Mesendoderm (in vitro differentiated cells): ENCODE measurements around the gene UFSP1. TPM values are rescaled to one million over a fixed set of nuclear protein-coding genes. Genes with fewer than 3 reads are reported as not detected.
"Not testable (repeated sequence)": the region's sequence is repeated elsewhere in the genome, so short reads cannot be mapped to it uniquely, and the experiment has no call there.

ENCODE experiments used
- DNase-seq: peaks from one replicate; pipeline ENCODE4 v3.0.0; 2013
- H2AK5ac ChIP-seq: 2 replicates; pipeline ENCODE4 v1.6.1; 2013; ENCODE audit warnings: low read length, inconsistent platforms
- H2BK120ac ChIP-seq: 2 replicates; pipeline ENCODE4 v1.6.1; 2013; ENCODE audit warnings: low read depth, mild to moderate bottlenecking, low read length, moderate library complexity, mixed read lengths
- H2BK15ac ChIP-seq: replicated peaks from 2 replicates; pipeline ENCODE4 v1.6.1; 2013; ENCODE audit warnings: low read depth, mild to moderate bottlenecking, moderate library complexity
- H2BK5ac ChIP-seq: 2 replicates; pipeline ENCODE4 v1.6.1; 2013; ENCODE audit warnings: low read length, inconsistent platforms
- H3K18ac ChIP-seq: 2 replicates; pipeline ENCODE4 v1.6.1; 2013; ENCODE audit warnings: mild to moderate bottlenecking, low read length, mixed read lengths
- H3K23ac ChIP-seq: one replicate; pipeline ENCODE4 v1.6.1; 2013; ENCODE audit warnings: low read length
- H3K27ac ChIP-seq: 2 replicates; pipeline ENCODE4 v1.5.1; 2013; ENCODE audit warnings: low read depth, mild to moderate bottlenecking, inconsistent platforms, low read length, moderate library complexity
- H3K27me3 ChIP-seq: 2 replicates; pipeline ENCODE4 v1.6.1; 2013; ENCODE audit warnings: low read length, control low read depth, mild to moderate bottlenecking, inconsistent platforms; ENCODE audit not compliant: insufficient read depth, poor library complexity
- H3K36me3 ChIP-seq: 2 replicates; pipeline ENCODE4 v1.6.1; 2013; ENCODE audit warnings: low read length, inconsistent platforms; ENCODE audit not compliant: control insufficient read depth, insufficient read depth
- H3K4ac ChIP-seq: one replicate; pipeline ENCODE4 v1.6.1; 2013; ENCODE audit warnings: low read depth, mild to moderate bottlenecking, low read length, moderate library complexity
- H3K4me1 ChIP-seq: 2 replicates; pipeline ENCODE4 v1.6.1; 2013; ENCODE audit warnings: low read depth, low read length, inconsistent platforms; ENCODE audit not compliant: control insufficient read depth
- H3K4me2 ChIP-seq: 2 replicates; pipeline ENCODE4 v1.6.1; 2013; ENCODE audit warnings: low read length
- H3K4me3 ChIP-seq: 2 replicates; pipeline ENCODE4 v1.5.1; 2013; ENCODE audit warnings: mild to moderate bottlenecking, low read length
- H3K56ac ChIP-seq: one replicate; pipeline ENCODE4 v1.6.1; 2013; ENCODE audit warnings: low read length
- H3K79me1 ChIP-seq: 2 replicates; pipeline ENCODE4 v1.6.1; 2013; ENCODE audit warnings: low read length, inconsistent platforms
- H3K79me2 ChIP-seq: 2 replicates; pipeline ENCODE4 v1.6.1; 2013; ENCODE audit warnings: mild to moderate bottlenecking, low read length; ENCODE audit not compliant: control insufficient read depth, insufficient read depth
- H3K9ac ChIP-seq: 2 replicates; pipeline ENCODE4 v1.6.1; 2013; ENCODE audit warnings: low read length, inconsistent platforms
- H4K5ac ChIP-seq: one replicate; pipeline ENCODE4 v1.6.1; 2013; ENCODE audit warnings: low read length
- H4K8ac ChIP-seq: one replicate; pipeline ENCODE4 v1.6.1; 2013; ENCODE audit warnings: low read depth, mild to moderate bottlenecking, control low read depth, low read length, moderate library complexity
- WGBS: extraction: QIAGEN DNeasy Blood & Tissue Kit; methylation state at CpG from one replicate; pipeline ENCODE4 v1.1.7; 2013; ENCODE audit warnings: low lambda C conversion rate, missing lambda C conversion rate; ENCODE audit not compliant: insufficient coverage; ENCODE audit errors: extremely low coverage; 5-methylcytosine and 5-hydroxymethylcytosine counted together
- polyA plus RNA-seq, 2 experiments: library from polyadenylated mRNA; stranded (reverse); fragments of 200-250 nt; gene quantifications; one replicate each; pipeline ENCODE4 v1.2.3, GENCODE V29; 2013

Gene UFSP1
- 2.1 TPM for polyA plus RNA-seq (2013, experiment 1 of 2)
- 2.2 TPM for polyA plus RNA-seq (2013, experiment 2 of 2)

DNA sequence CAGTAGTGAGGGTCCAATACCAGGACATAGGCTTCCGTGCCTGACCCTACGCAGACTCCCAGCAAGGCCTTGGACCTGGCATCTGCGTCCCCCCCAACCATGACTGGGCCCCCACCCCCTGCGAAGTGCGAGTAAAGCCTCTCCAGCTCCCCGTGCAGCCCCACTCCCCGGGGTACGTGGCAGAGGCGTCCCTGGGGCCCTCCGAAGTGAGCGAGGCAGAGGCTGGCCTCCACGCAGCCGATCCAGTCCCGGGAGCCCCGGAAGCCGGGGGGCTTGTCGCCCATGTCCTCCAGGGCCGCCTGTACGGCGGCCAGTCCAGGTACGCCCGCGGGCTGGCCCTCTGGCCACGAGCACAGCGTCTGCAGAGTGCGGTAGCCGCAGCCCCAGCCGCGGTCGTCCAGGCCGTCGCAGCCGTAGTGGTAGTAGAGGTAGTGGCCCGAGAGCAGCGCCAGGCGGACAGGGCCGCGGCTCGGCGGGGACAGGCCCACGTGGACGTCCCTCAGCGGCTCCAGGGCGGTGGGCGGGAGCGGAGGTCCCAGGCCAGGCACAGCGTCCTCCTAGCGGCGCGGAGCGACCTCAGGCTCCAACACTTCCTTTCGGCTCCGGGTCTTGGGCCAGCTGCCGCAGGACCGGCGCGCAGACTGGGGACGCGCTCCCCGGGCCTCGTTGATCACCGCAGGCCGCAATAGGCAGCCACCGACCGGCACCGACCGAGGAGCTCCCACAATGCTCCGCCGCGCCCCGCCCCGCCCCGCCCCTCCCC is at the start of gene UFSP1:
UFSP1 (minus strand) TSS at position 728 of the 763 bp plus-strand sequence; CDS start at position 284, 444 bp downstream.
- Histone ChIP-seq H3K79me1 (peaks cover 1% of the 10 kb centered on the region), H3K9ac (peak within 1 kb of the TSS; percentile 97), H4K5ac (no peak within 1 kb of the TSS), H3K79me2 (peaks cover 15% of the 10 kb centered on the region), H2BK120ac (peak within 1 kb of the TSS; percentile 17), H3K27me3 (no peaks in the 10 kb centered on the region), H3K56ac (peak within 1 kb of the TSS; percentile 100), H3K4ac (peak within 1 kb of the TSS; percentile 84), H2AK5ac (peak within 1 kb of the TSS; percentile 50), H4K8ac (peak within 1 kb of the TSS; percentile 17), H2BK15ac (no peak within 1 kb of the TSS), H3K4me1 (peaks cover 2% of the 10 kb centered on the region), H2BK5ac (peak within 1 kb of the TSS; percentile 96), H3K4me3 (peak within 1 kb of the TSS; percentile 71), H3K18ac (peak within 1 kb of the TSS; percentile 82), H3K4me2 (peak within 1 kb of the TSS; percentile 90), H3K27ac (peak within 1 kb of the TSS; percentile 95), H3K23ac (peak within 1 kb of the TSS; percentile 29), H3K36me3 (peaks cover 19% of the 10 kb centered on the region)
- DNase-seq: no peak
- WGBS: no CpG with 5 or more reads among the region's 73 CpGs

- not testable (repeated sequence) for H3K79me1 ChIP-seq, H3K56ac ChIP-seq, H3K4ac ChIP-seq, H3K23ac ChIP-seq, H3K27me3 ChIP-seq, H2BK15ac ChIP-seq, H4K5ac ChIP-seq, H4K8ac ChIP-seq, H3K4me3 ChIP-seq, H2BK120ac ChIP-seq, H3K4me1 ChIP-seq, H3K36me3 ChIP-seq, H3K4me2 ChIP-seq, H3K79me2 ChIP-seq, H2BK5ac ChIP-seq, H3K18ac ChIP-seq, H3K27ac ChIP-seq, H2AK5ac ChIP-seq, DNase-seq, H3K9ac ChIP-seq
- no CpG with 5 or more reads among the region's 7 CpGs for WGBS
Measured at GRCh38 chr7:100936167-100936566, 46.7 kb upstream of the UFSP1 start.

DNA sequence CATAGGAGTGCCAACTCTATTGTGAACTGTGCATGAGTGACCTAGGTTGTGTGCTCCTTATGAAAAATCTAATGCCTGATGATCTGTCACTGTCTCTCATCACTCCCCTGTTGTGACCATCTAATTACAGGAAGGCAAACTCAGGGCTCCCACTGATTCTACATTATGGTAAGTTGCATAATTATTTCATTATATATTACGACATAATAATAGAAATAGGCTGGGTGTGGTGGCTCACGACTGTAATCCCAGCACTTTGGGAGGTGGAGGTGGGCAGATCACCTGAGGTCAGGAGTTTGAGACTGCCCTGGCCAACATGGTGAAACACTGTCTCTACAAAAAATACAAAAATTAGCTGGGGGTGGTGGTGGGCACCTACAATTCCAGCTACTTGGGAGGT is 45.9 kb upstream of the UFSP1 start:
- DNase-seq, H3K23ac ChIP-seq, H2AK5ac ChIP-seq, H2BK120ac ChIP-seq, H3K4me3 ChIP-seq, H3K27me3 ChIP-seq, H3K4ac ChIP-seq, H2BK15ac ChIP-seq, H4K8ac ChIP-seq, H3K79me2 ChIP-seq, H2BK5ac ChIP-seq, H3K18ac ChIP-seq, H3K56ac ChIP-seq, H4K5ac ChIP-seq, H3K4me2 ChIP-seq, H3K79me1 ChIP-seq, H3K4me1 ChIP-seq, H3K36me3 ChIP-seq, H3K9ac ChIP-seq, H3K27ac ChIP-seq: not testable (repeated sequence)
- WGBS: no CpG with 5 or more reads among the region's 2 CpGs

DNA sequence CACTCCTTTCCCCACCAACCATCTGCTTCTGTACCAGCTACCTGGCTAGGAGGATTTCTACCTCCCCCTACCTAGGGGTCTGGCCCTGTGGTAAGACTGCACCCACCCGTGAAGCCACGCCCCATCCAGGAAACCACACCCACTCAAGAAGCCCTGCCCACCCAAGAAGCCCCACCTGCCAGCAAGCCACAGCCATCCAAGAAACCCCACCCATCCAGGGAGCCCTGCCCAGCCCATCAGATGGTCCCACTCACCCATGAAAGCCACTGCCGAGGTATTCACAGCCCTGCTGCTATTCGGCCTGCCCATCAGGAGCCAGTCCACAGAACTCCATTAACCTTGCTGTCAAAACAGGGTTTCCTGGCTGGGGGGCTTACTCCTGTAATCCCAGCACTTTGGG is 44.2 kb upstream of the UFSP1 start:
- H2BK15ac ChIP-seq: no peak overlapping the region
- no peak overlapping the region for H3K9ac ChIP-seq
- H3K27ac ChIP-seq: no peak overlapping the region
- H4K5ac ChIP-seq: no peak overlapping the region
- no peaks in the 10 kb centered on the region for H3K79me2 ChIP-seq
- no peak overlapping the region for H3K23ac ChIP-seq
- DNase-seq: peak; percentile 42
- no peak overlapping the region for H3K4me3 ChIP-seq
- no CpG with 5 or more reads among the region's 4 CpGs for WGBS
- peaks cover 8% of the 10 kb centered on the region for H3K4me1 ChIP-seq
- no peak overlapping the region for H3K56ac ChIP-seq
- H2BK120ac ChIP-seq: no peak overlapping the region
- H3K4me2 ChIP-seq: no peak overlapping the region
- H4K8ac ChIP-seq: no peak overlapping the region
- no peaks in the 10 kb centered on the region for H3K79me1 ChIP-seq
- H3K27me3 ChIP-seq: no peaks in the 10 kb centered on the region
- H2BK5ac ChIP-seq: no peak overlapping the region
- H3K18ac ChIP-seq: no peak overlapping the region
- H3K4ac ChIP-seq: no peak overlapping the region
- no peaks in the 10 kb centered on the region for H3K36me3 ChIP-seq
- H2AK5ac ChIP-seq: no peak overlapping the region

DNA sequence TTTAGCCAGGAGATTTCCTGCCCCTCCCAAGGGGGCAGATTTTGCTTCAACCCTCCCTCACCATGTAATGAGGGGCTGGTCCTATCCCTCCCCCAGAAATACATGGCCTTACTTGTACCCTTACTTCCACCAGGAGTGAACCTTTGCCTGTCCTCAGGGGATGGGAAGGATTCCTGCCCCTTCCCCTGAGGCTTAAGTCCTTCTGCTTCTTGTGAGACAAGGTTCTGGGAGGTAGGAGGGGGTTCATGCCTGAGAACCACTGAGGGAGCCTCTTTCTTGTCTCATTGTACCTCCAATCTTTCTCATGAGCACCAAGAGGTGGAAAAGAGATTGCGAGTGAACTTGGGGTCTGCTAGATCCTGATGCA is 40.3 kb upstream of the UFSP1 start:
- WGBS: no CpG with 5 or more reads among the region's 1 CpG
- Histone ChIP-seq H3K27me3 (no peaks in the 10 kb centered on the region), H3K4me1 (peaks cover 10% of the 10 kb centered on the region), H3K4me2 (no peak overlapping the region), H4K5ac (peak overlapping the region; percentile 71), H3K36me3 (no peaks in the 10 kb centered on the region), H3K4ac (peak overlapping the region; percentile 93), H2BK15ac (no peak overlapping the region), H3K4me3 (no peak overlapping the region), H3K27ac (peak overlapping the region; percentile 98), H3K79me1 (no peaks in the 10 kb centered on the region), H2AK5ac (peak overlapping the region; percentile 99), H3K18ac (peak overlapping the region; percentile 84), H3K9ac (peak overlapping the region; percentile 70), H2BK120ac (peak overlapping the region; percentile 76), H4K8ac (peak overlapping the region; percentile 31), H2BK5ac (peak overlapping the region; percentile 99), H3K23ac (peak overlapping the region; percentile 98), H3K79me2 (no peaks in the 10 kb centered on the region), H3K56ac (peak overlapping the region; percentile 87)
- no peak for DNase-seq
